Brain microvascular endothelial cell (primary cell): ENCODE results near the gene TEX54.
"Not testable (repeated sequence)": the region's sequence is repeated elsewhere in the genome, so short reads cannot be mapped to it uniquely, and the experiment has no call there.

ENCODE experiments used
- DNase-seq: peaks from one replicate; pipeline ENCODE4 v3.0.0-alpha.2; 2020
- H3K27ac ChIP-seq: fragments of 250-450 bp; sonication (Bioruptor Pico); 2 replicates; pipeline ENCODE4 v1.5.1; 2020; ENCODE audit warnings: mild to moderate bottlenecking, moderate library complexity
- H3K27me3 ChIP-seq: fragments of 250-450 bp; sonication (Bioruptor Pico); replicated peaks from 2 replicates; pipeline ENCODE4 v1.5.1; 2020; ENCODE audit warnings: mild to moderate bottlenecking
- H3K36me3 ChIP-seq: fragments of 250-450 bp; sonication (Bioruptor Pico); replicated peaks from 2 replicates; pipeline ENCODE4 v1.5.1; 2020; ENCODE audit warnings: mild to moderate bottlenecking
- H3K4me3 ChIP-seq: 2 replicates; pipeline ENCODE4 v1.5.1; 2011; ENCODE audit warnings: low read depth, mild to moderate bottlenecking, control low read depth, low read length, moderate library complexity
- CTCF ChIP-seq: IDR thresholded peaks from 2 replicates; pipeline ENCODE4 v1.5.1; 2011; ENCODE audit warnings: low read depth, mild to moderate bottlenecking, moderate library complexity, low read length, control low read depth, inconsistent platforms; ENCODE audit errors: missing control alignments
- in situ Hi-C: cut with HindIII; loops from 2 replicates; pipeline ENCODE4 v1.10.0; 2017; ENCODE audit warnings: low sequenced_read_pairs, low pct_ligation_motif_present

TEX54 gene

GRCh38 chr11:62863687-62864335 lies 31.2 kb upstream of the TEX54 start:
- no peaks in the 10 kb centered on the region for H3K27me3 ChIP-seq
- in situ Hi-C loops, result no loop called here
- no peak overlapping the region for H3K4me3 ChIP-seq
- DNase-seq, result no peak
- no peaks in the 10 kb centered on the region for H3K36me3 ChIP-seq
- TF ChIP-seq CTCF, result no peak
- H3K27ac ChIP-seq, result no peak overlapping the region

GRCh38 chr11:62861564-62862192 lies 29.0 kb upstream of the TEX54 start:
- H3K27me3 ChIP-seq, DNase-seq, in situ Hi-C loops, H3K36me3 ChIP-seq, H3K27ac ChIP-seq, H3K4me3 ChIP-seq: not testable (repeated sequence)

GRCh38 chr11:62860835-62861563 lies 28.4 kb upstream of the TEX54 start:
- H3K27ac ChIP-seq, result no peak overlapping the region
- H3K27me3 ChIP-seq, result no peaks in the 10 kb centered on the region
- no peak for DNase-seq
- no peak for TF ChIP-seq CTCF
- in situ Hi-C loops, result no loop called here
- H3K4me3 ChIP-seq, result no peak overlapping the region
- no peaks in the 10 kb centered on the region for H3K36me3 ChIP-seq

- DNase-seq, H3K27ac ChIP-seq, in situ Hi-C loops, H3K36me3 ChIP-seq, H3K27me3 ChIP-seq, H3K4me3 ChIP-seq: not testable (repeated sequence)
Measured at GRCh38 chr11:62859281-62859703, 26.7 kb upstream of the TEX54 start.

- DNase-seq, result no peak
- no peaks in the 10 kb centered on the region for H3K27me3 ChIP-seq
- no peak for TF ChIP-seq CTCF
- H3K36me3 ChIP-seq, result peaks cover 20% of the 10 kb centered on the region
- in situ Hi-C loops, result no loop called here
- H3K27ac ChIP-seq, result no peak overlapping the region
- H3K4me3 ChIP-seq, result no peak overlapping the region
Measured at GRCh38 chr11:62858201-62858600, 25.6 kb upstream of the TEX54 start.

- Histone ChIP-seq H3K4me3 (no peak overlapping the region), H3K27me3 (no peaks in the 10 kb centered on the region), H3K27ac (no peak overlapping the region), H3K36me3 (peaks cover 26% of the 10 kb centered on the region)
- in situ Hi-C loops, result no loop called here
- no peak for TF ChIP-seq CTCF
- no peak for DNase-seq
Measured at GRCh38 chr11:62857541-62857982, 24.9 kb upstream of the TEX54 start.
